Measurements from ENCODE around the gene STAM.

GRCh38 chr10:17622061-17622460 is 21.9 kb upstream of the STAM start:
- TF ChIP-seq, protein P1, sequence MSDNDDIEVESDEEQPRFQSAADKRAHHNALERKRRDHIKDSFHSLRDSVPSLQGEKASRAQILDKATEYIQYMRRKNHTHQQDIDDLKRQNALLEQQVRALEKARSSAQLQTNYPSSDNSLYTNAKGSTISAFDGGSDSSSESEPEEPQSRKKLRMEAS (IDR thresholded peaks at IDR 0.05), result no peak
- no peak for TF ChIP-seq NFIC (IDR thresholded peaks at IDR 0.05)
- TF ChIP-seq CREB1 (IDR thresholded peaks at IDR 0.05; ENCODE audit: low read depth), result no peak
- no peak for TF ChIP-seq EP300 (IDR thresholded peaks at IDR 0.05; ENCODE audit: borderline replicate concordance)
- TF ChIP-seq FOXM1 (IDR thresholded peaks at IDR 0.05; ENCODE audit: borderline replicate concordance, low read depth), result no peak
- no peak for TF ChIP-seq TCF12 (IDR thresholded peaks at IDR 0.05; ENCODE audit: low read depth)
- no peak for TF ChIP-seq CEBPB (IDR thresholded peaks at IDR 0.05)
- no peak for TF ChIP-seq USF1 (IDR thresholded peaks at IDR 0.05)
- no peak for TF ChIP-seq TAF1 (IDR thresholded peaks at IDR 0.05; ENCODE audit: low read depth)
- TF ChIP-seq YY1 (IDR thresholded peaks at IDR 0.05; ENCODE audit: low read depth), result no peak
- no peak for TF ChIP-seq EGR1 (IDR thresholded peaks at IDR 0.05)
- no peak for TF ChIP-seq TEAD4 (IDR thresholded peaks at IDR 0.05)
- TF ChIP-seq ZBTB7A (IDR thresholded peaks at IDR 0.05; ENCODE audit: low read depth), result no peak
- no peak for TF ChIP-seq RAD21 (IDR thresholded peaks at IDR 0.05; ENCODE audit: low read depth)

All from Ishikawa (cell line).